Smooth muscle cell (in vitro differentiated cells): ENCODE data around the gene AXL. TPM values are rescaled to one million over a fixed set of nuclear protein-coding genes. Genes with fewer than 3 reads are reported as not detected.

Source experiments
- DNase-seq: peaks from one replicate; lab custom pipeline; 2025; ENCODE audit not compliant: unreplicated experiment; lab: John Stamatoyannopoulos, UW
- H2AFZ ChIP-seq: fragments of 200-600 bp; sonication (generic); 2 replicates; pipeline ENCODE4 v1.6.0; 2016; ENCODE audit warnings: antibody characterized with exemption, low read depth, mild to moderate bottlenecking
- H3F3A ChIP-seq: fragments of 200-600 bp; sonication (generic); 2 replicates; pipeline ENCODE4 v1.6.0; 2017; ENCODE audit warnings: antibody characterized with exemption, low read depth
- H3K27ac ChIP-seq: fragments of 200-600 bp; sonication (generic); 2 replicates; pipeline ENCODE4 v1.5.1; 2016; ENCODE audit warnings: low read depth, mild to moderate bottlenecking
- H3K27me3 ChIP-seq: fragments of 200-600 bp; sonication (generic); 2 replicates; pipeline ENCODE4 v1.6.1; 2016; ENCODE audit warnings: low read depth, mild to moderate bottlenecking
- H3K36me3 ChIP-seq: fragments of 200-600 bp; sonication (generic); 2 replicates; pipeline ENCODE4 v1.5.1; 2016; ENCODE audit warnings: low read depth
- H3K4me1 ChIP-seq: fragments of 200-600 bp; sonication (generic); 2 replicates; pipeline ENCODE4 v1.5.1; 2016; ENCODE audit warnings: low read depth
- H3K4me2 ChIP-seq: fragments of 200-600 bp; sonication (generic); 2 replicates; pipeline ENCODE4 v1.6.0; 2016; ENCODE audit warnings: mild to moderate bottlenecking
- H3K4me3 ChIP-seq: fragments of 200-600 bp; sonication (generic); 2 replicates; pipeline ENCODE4 v1.5.1; 2016; ENCODE audit warnings: mild to moderate bottlenecking
- H3K79me2 ChIP-seq: fragments of 200-600 bp; sonication (generic); 2 replicates; pipeline ENCODE4 v1.6.0; 2016; ENCODE audit warnings: low read depth, mild to moderate bottlenecking
- H3K9ac ChIP-seq: fragments of 200-600 bp; sonication (generic); 2 replicates; pipeline ENCODE4 v1.6.0; 2016; ENCODE audit warnings: low read depth
- H3K9me3 ChIP-seq: fragments of 200-600 bp; sonication (generic); replicated peaks from 2 replicates; pipeline ENCODE4 v1.5.1; 2016; ENCODE audit warnings: low read depth
- H4K20me1 ChIP-seq: fragments of 200-600 bp; sonication (generic); 2 replicates; pipeline ENCODE4 v1.6.0; 2016; ENCODE audit warnings: low read depth
- WGBS: methylation state at CpG from one replicate; pipeline ENCODE4 v1.1.7; 2016; ENCODE audit warnings: low lambda C conversion rate; 5-methylcytosine and 5-hydroxymethylcytosine counted together
- polyA plus RNA-seq: library from polyadenylated mRNA; unstranded; fragments of >200 nt; fragmentation: Nextera tagmentation; extraction: Ambion mirVana; gene quantifications from 2 replicates; pipeline ENCODE4 v1.2.1, GENCODE V29; 2016
- total RNA-seq: library from RNA; depleted of rRNA; stranded (reverse); fragments of >200 nt; gene quantifications from 2 replicates; pipeline ENCODE4 v1.2.3, GENCODE V29; 2014
- TF ChIP-seq, protein P1 (sequence below): fragments of 200-600 bp; sonication (generic); IDR thresholded peaks from 2 replicates; pipeline ENCODE4 v1.5.1; 2017; ENCODE audit warnings: borderline replicate concordance, mild to moderate bottlenecking, antibody characterized with exemption; ENCODE audit not compliant: insufficient read depth, poor library complexity, severe bottlenecking

Gene AXL
- total and polyA plus RNA-seq, 2 experiments from 2014 or later, result 16.9 to 71.2 TPM

DNA sequence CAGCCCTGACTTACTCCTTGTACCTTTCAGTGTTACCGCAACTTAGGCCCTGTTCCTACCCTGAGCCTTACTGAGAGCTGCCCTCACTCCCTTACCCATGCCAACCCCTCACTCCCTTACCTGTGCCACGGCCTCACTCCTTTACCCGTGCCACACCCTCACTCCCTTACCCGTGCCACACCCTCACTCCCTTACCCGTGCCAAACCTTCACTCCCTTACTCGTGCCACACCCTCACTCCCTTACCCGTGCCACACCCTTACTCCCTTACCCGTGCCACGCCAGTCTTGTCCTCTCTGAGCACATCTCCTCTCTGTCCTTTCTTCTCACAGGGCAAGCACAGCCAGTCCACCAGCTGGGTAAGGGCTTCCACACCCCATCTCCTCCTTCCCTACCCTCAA is 20.3 kb downstream of the AXL start:
- H3K27me3 ChIP-seq, result no peaks in the 10 kb centered on the region
- DNase-seq, result no peak
- no peak overlapping the region for H3K4me2 ChIP-seq
- TF ChIP-seq, protein P1, sequence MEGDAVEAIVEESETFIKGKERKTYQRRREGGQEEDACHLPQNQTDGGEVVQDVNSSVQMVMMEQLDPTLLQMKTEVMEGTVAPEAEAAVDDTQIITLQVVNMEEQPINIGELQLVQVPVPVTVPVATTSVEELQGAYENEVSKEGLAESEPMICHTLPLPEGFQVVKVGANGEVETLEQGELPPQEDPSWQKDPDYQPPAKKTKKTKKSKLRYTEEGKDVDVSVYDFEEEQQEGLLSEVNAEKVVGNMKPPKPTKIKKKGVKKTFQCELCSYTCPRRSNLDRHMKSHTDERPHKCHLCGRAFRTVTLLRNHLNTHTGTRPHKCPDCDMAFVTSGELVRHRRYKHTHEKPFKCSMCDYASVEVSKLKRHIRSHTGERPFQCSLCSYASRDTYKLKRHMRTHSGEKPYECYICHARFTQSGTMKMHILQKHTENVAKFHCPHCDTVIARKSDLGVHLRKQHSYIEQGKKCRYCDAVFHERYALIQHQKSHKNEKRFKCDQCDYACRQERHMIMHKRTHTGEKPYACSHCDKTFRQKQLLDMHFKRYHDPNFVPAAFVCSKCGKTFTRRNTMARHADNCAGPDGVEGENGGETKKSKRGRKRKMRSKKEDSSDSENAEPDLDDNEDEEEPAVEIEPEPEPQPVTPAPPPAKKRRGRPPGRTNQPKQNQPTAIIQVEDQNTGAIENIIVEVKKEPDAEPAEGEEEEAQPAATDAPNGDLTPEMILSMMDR, result no peak
- H4K20me1 ChIP-seq, result no peaks in the 10 kb centered on the region
- no peaks in the 10 kb centered on the region for H3K79me2 ChIP-seq
- no peaks in the 10 kb centered on the region for H3K4me1 ChIP-seq
- peaks cover 4% of the 10 kb centered on the region for H3F3A ChIP-seq
- no peaks in the 10 kb centered on the region for H3K9me3 ChIP-seq
- H2AFZ ChIP-seq, result no peak overlapping the region
- no peak overlapping the region for H3K27ac ChIP-seq
- H3K4me3 ChIP-seq, result no peak overlapping the region
- H3K36me3 ChIP-seq, result peaks cover 10% of the 10 kb centered on the region
- H3K9ac ChIP-seq, result no peak overlapping the region
- over 99% methylated on average over 9 of the region's 9 CpGs for WGBS

DNA sequence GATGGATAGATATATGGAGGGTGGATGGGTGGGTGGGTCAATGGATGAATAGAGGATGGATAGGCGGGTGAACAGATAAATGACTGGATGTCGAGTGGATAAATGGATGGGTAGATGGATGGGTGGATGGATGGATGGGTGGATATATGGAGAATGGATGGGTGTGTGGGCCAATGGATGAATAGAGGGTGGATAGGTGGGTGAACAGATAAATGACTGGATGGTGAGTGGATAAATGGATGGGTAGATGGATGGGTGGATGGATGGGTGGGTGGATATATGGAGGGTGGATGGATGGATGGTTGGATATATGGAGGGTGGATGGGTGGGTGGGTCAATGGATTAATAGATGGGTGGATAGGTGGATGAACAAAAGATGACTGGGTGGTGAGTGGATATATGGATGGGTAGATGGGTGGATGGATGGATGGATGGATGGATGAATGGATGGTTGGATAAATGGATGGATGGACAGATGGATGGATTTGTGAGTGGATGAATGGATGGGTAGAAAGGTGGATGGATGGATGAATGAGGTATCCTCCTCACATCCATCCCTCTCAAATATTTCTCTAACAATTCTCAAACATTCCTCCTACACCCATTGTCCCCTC is 21.0 kb downstream of the AXL start:
- Histone ChIP-seq H2AFZ (no peak overlapping the region), H3K79me2 (no peaks in the 10 kb centered on the region), H4K20me1 (no peaks in the 10 kb centered on the region), H3K9ac (no peak overlapping the region), H3K36me3 (peaks cover 7% of the 10 kb centered on the region), H3K27ac (no peak overlapping the region), H3K4me2 (no peak overlapping the region), H3K27me3 (no peaks in the 10 kb centered on the region), H3K4me1 (no peaks in the 10 kb centered on the region), H3F3A (peaks cover 4% of the 10 kb centered on the region), H3K9me3 (no peaks in the 10 kb centered on the region), H3K4me3 (no peak overlapping the region)
- TF ChIP-seq, protein P1, result no peak
- no peak for DNase-seq
- 100% methylated on average over 2 of the region's 2 CpGs for WGBS

DNA sequence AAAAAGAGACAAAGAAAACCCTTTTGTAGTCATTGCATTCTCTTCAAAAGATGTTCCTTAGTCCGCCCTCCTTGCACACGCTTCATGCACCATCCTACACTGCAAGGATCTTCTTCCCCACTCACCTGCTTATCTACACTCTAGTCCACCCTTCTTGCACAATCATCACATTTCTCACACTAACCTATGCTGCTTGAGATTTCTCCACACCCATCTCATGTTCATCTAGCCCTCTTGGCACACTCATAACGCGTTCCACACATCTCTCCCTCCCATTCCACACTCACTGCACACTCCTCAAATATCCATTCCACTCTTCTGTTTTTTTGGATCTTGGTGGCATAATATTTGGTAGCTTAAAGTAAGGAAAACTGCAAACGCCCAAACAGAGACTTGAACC is 22.8 kb downstream of the AXL start:
- Histone ChIP-seq H3K27me3 (no peaks in the 10 kb centered on the region), H3K4me1 (no peaks in the 10 kb centered on the region), H3K36me3 (peaks cover 10% of the 10 kb centered on the region), H3K9ac (no peak overlapping the region), H3K79me2 (no peaks in the 10 kb centered on the region), H2AFZ (no peak overlapping the region), H3K9me3 (no peaks in the 10 kb centered on the region), H3K27ac (no peak overlapping the region), H4K20me1 (no peaks in the 10 kb centered on the region), H3K4me3 (no peak overlapping the region), H3F3A (no peaks in the 10 kb centered on the region), H3K4me2 (no peak overlapping the region)
- DNase-seq, result no peak
- 94% methylated on average over 5 of the region's 5 CpGs for WGBS
- TF ChIP-seq, protein P1, result no peak

DNA sequence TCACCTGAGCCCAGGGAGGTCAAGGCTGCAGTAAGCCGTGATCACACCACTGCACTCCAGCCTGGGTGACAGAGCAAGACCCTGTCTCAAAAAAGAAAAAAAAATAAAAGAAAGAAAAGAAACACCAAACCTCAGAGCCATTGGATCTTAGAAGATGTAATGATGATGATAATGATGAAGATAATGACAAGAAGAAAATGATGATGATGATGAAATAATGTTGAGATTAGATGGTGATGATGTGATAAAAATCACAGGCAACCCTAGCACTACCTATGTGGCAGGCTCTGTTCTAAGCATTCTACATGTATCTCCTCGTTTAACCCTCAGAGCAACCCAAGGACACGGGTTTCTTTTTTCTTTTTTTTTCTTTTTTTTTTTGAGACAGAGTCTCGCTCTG is 25.1 kb downstream of the AXL start:
- H3K79me2 ChIP-seq, result no peaks in the 10 kb centered on the region
- 96% methylated on average over 4 of the region's 4 CpGs for WGBS
- peaks cover 10% of the 10 kb centered on the region for H3K36me3 ChIP-seq

More for the DNA sequence above, 25.1 kb downstream of the AXL start:
- no peaks in the 10 kb centered on the region for H4K20me1 ChIP-seq
- H2AFZ ChIP-seq, result no peak overlapping the region
- no peak overlapping the region for H3K9ac ChIP-seq
- H3K4me2 ChIP-seq, result no peak overlapping the region
- TF ChIP-seq, protein P1, result no peak
- H3K9me3 ChIP-seq, result no peaks in the 10 kb centered on the region
- no peak for DNase-seq
- no peak overlapping the region for H3K27ac ChIP-seq
- no peaks in the 10 kb centered on the region for H3K4me1 ChIP-seq
- H3K4me3 ChIP-seq, result no peak overlapping the region
- H3F3A ChIP-seq, result no peaks in the 10 kb centered on the region
- no peaks in the 10 kb centered on the region for H3K27me3 ChIP-seq
